Activated CD4-positive, alpha-beta T cell treated with anti-CD3 and anti-CD28 coated beads for 36 hours (primary cell): ENCODE data around the gene ARMC6. TPM values are rescaled to one million over a fixed set of nuclear protein-coding genes. Genes with fewer than 3 reads are reported as not detected.

Experiments
- ATAC-seq: fragments of 200-7000 bp; cut with Tn5 transposase; one replicate; pipeline ENCODE4 v1.10.0; 2021; ENCODE audit warnings: mild to moderate bottlenecking, moderate library complexity
- CTCF ChIA-PET: fragments of 350-600 bp; sonication (Branson Sonifier 250); formaldehyde crosslinking; loops from one replicate; lab custom pipeline; 2021; ENCODE audit warnings: antibody characterized with exemption; lab: Charles Lee
- POLR2A ChIA-PET: fragments of 350-600 bp; sonication (Branson Sonifier 250); formaldehyde crosslinking; loops from one replicate; lab custom pipeline; 2021; ENCODE audit warnings: antibody characterized with exemption, inconsistent platforms; lab: Charles Lee
- DNase-seq: peaks from one replicate; pipeline ENCODE4 v3.0.0-alpha.2; 2020
- H3K27ac Mint-ChIP-seq: one replicate; pipeline ENCODE4 v1.8.0; 2021; ENCODE audit warnings: mixed read lengths
- H3K27me3 Mint-ChIP-seq: one replicate; pipeline ENCODE4 v1.8.0; 2021; ENCODE audit warnings: mixed read lengths
- H3K36me3 Mint-ChIP-seq: one replicate; pipeline ENCODE4 v1.8.0; 2021; ENCODE audit warnings: low read depth, mixed read lengths
- H3K4me1 Mint-ChIP-seq: one replicate; pipeline ENCODE4 v1.8.0; 2021; ENCODE audit warnings: mixed read lengths
- H3K4me3 Mint-ChIP-seq: one replicate; pipeline ENCODE4 v1.8.0; 2021; ENCODE audit warnings: mild to moderate bottlenecking, moderate library complexity, mixed read lengths
- H3K9me3 Mint-ChIP-seq: one replicate; pipeline ENCODE4 v1.8.0; 2021; ENCODE audit warnings: low read depth, mixed read lengths
- intact Hi-C, 2 experiments: fragments of 100-400 bp; cut with DNase I in 1 of 2; cut with micrococcal nuclease in 1 of 2; formaldehyde crosslinking; loops; one replicate each; pipeline versions ENCODE4 v1.14.2 to v1.15.1; 2022 to 2024; cut with DNase I, micrococcal nuclease
- total RNA-seq, 2 experiments: library from RNA; stranded (reverse); gene quantifications; one replicate each; pipeline ENCODE4 v1.2.3, GENCODE V29; 2021

The ARMC6 gene
- total RNA-seq, 2 experiments from 2014 or later, result 33.0 to 40.8 TPM

DNA sequence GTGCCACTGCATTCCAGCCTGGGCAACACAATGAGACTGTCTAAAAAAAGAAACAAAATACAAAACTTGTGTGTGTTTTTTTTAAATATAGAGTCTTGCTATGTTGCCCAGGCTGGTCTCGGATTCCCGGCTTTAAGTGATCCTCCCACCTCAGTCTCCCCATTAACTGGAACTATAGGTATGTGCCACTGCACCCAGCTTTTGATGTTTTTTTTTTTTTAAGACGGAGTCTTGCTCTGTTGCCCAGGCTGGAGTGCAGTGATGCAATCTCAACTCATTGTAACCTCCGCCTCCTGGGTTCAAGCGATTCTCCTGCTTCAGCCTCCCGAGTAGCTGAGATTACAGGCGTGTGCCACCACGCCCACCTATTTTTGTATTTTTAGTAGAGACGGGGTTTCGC lies 37.1 kb upstream of the ARMC6 start:
- H3K27me3 Mint-ChIP-seq, result no peaks in the 10 kb centered on the region

DNA sequence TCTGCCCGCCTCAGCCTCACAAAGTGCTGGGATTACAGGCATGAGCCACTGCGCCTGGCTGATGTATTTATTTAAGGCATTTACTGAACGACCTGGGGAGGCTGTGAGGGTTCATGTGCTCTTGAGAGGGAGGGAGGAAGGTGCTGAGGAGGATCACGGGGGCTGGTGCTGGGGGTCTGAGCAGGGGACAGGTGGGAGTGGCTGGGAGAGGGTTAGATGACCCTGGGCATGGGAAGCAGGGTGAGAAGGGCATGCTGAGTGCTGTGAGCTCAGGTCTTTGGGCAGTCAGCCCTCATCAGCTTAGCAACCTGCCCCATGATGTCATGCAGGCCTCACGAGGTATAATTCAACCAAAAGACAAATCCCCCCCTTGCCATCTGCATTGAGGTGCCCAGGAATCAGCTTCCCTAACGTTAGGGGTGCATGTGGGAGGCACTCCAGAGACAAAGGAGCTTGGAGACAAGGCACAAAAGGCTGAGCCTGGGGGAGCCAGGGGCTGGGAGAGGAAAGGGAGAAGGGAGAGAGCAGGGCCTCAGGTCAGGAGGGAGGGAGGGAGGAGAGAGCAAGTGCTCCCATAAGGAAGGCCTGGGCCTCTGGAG lies 36.5 kb upstream of the ARMC6 start:
- H3K9me3 Mint-ChIP-seq, result no peaks in the 10 kb centered on the region
- DNase-seq, result no peak
- CTCF ChIA-PET, result interaction anchor here (0.6 kb wide), 2 partner anchors 247 to 330 kb away, joined by 3 to 4 read pairs; no protein-coding TSS in a partner anchor
- intact Hi-C loops, result no loop called here
- peaks cover 37% of the 10 kb centered on the region for H3K36me3 Mint-ChIP-seq
- peaks cover 22% of the 10 kb centered on the region for H3K4me1 Mint-ChIP-seq
- no peak overlapping the region for H3K4me3 Mint-ChIP-seq
- no peak for ATAC-seq
- no peak overlapping the region for H3K27ac Mint-ChIP-seq
- no peaks in the 10 kb centered on the region for H3K27me3 Mint-ChIP-seq
- POLR2A ChIA-PET, result no interaction called here

More for the DNA sequence above, 37.1 kb upstream of the ARMC6 start:
- ChIA-PET POLR2A (no interaction called here), CTCF (interaction anchor here (0.6 kb wide), 1 partner anchor 330 kb away, joined by 4 read pairs; no protein-coding TSS in a partner anchor)
- Mint-ChIP-seq H3K27ac (no peak overlapping the region), H3K36me3 (peaks cover 31% of the 10 kb centered on the region), H3K9me3 (no peaks in the 10 kb centered on the region), H3K4me3 (no peak overlapping the region), H3K4me1 (peaks cover 22% of the 10 kb centered on the region)
- no peak for ATAC-seq
- DNase-seq, result no peak
- intact Hi-C loops, result no loop called here

DNA sequence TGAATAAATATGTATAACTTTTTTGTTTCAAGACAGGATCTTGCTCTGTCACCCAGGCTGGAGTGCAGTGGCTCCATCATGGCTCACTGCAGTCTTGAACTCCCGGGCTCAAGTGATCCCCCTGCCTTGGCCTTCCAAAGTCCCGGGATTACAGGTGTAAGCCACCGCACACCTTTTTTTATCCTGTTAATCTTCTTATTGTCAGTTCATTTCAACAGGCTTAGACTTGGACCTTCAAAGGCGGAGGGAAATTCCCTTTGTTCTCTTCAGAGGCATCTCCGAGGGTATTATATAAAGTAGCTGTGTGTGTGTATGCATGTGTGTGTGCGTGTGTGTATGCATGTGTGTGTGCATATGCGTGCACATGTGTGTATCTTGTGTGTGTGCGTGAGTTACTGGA lies 35.1 kb upstream of the ARMC6 start:
- H3K4me3 Mint-ChIP-seq, result no peak overlapping the region
- peaks cover 39% of the 10 kb centered on the region for H3K36me3 Mint-ChIP-seq
- ATAC-seq (no peak), DNase-seq (no peak)
- peak overlapping the region; percentile 26 for H3K27ac Mint-ChIP-seq
- CTCF ChIA-PET, result interaction anchor here (0.6 kb wide), 2 partner anchors 204 to 440 kb away, joined by 3 read pairs; no protein-coding TSS in a partner anchor
- POLR2A ChIA-PET, result no interaction called here
- H3K4me1 Mint-ChIP-seq, result peaks cover 22% of the 10 kb centered on the region
- intact Hi-C loops, result no loop called here
- no peaks in the 10 kb centered on the region for H3K9me3 Mint-ChIP-seq
- H3K27me3 Mint-ChIP-seq, result no peaks in the 10 kb centered on the region

DNA sequence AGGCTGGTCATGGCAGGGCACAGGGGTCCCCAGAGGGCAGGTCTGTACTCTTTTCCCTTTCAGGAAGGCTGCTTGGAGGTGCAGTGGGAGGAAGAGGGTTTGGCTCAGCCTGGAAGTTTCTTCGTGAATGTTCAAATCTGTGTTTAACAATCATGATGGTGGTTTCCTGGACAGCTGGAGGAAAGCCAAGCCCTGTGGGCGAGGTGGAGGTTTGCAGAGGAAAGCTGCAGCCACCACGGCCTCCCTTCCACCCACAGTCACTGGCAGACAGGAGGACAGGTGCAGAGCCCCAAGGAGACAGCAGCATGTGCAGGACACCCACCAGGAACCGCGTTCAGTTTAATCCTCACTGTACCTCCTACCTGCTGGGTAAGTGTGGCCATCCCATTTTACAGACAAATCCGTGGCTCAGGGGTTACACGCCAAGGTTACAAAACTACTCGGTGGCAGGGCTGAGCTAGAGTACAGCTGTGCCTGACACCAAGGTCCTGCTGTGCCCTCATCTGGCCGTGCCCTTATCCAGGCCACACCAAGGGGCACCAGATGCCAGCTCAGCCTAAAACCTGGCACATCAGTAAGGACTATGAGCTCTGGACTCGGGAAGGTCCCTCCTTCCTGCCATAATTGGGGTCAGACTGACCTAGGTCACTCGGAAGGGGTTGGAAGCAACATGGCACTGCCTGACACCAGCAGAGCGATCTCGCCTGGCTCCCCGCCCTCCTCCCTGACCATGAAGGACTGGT lies 34.2 kb upstream of the ARMC6 start:
- H3K4me1 Mint-ChIP-seq, result peaks cover 22% of the 10 kb centered on the region
- CTCF ChIA-PET, result interaction anchor here (0.5 to 0.8 kb wide), 4 partner anchors 54 to 405 kb away, joined by 3 read pairs; no protein-coding TSS in a partner anchor
- H3K27ac Mint-ChIP-seq, result no peak overlapping the region
- peak; percentile 13 for ATAC-seq
- DNase-seq, result no peak
- H3K9me3 Mint-ChIP-seq, result no peaks in the 10 kb centered on the region
- intact Hi-C loops, result no loop called here
- POLR2A ChIA-PET, result no interaction called here
- no peak overlapping the region for H3K4me3 Mint-ChIP-seq
- H3K36me3 Mint-ChIP-seq, result peaks cover 38% of the 10 kb centered on the region
- H3K27me3 Mint-ChIP-seq, result no peaks in the 10 kb centered on the region

DNA sequence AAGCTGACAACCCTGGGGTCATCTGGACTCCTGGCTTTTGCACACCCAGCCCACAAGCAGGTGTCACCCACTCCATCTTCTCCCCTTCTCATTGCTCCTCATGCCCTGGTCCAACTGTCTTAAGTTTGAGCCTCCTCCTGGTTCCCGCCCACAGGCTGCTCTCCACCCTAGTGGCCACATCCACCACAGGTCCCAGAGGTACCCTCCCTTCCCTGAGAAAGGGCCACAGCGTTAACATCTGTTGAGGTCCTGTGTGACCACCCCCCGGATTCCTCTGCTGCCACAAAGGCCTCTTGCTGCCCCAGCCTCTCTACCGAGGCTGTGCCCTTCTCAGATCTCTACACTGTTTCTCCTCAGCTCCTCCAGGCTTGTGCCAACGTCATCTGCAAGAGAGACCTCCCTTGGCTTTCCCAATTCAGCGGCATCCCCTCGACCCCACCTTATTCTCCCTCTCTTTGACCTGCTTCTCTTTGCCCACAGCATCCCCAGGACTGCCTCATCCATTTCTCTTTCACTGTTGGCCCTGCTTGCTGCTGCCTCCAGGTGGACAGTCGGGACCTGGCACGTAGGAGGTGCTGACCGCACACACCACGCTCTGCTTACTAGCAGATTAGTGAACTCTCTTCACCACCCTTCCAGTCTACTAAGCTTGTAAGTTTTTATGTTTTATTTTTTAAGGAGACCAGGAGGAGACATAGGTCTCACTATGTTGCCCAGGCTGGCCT lies 33.3 kb upstream of the ARMC6 start:
- Mint-ChIP-seq H3K4me3 (no peak overlapping the region), H3K27me3 (no peaks in the 10 kb centered on the region), H3K27ac (peak overlapping the region; percentile 8), H3K9me3 (no peaks in the 10 kb centered on the region), H3K4me1 (peaks cover 22% of the 10 kb centered on the region), H3K36me3 (peaks cover 42% of the 10 kb centered on the region)
- intact Hi-C loops, result no loop called here
- POLR2A ChIA-PET, result no interaction called here
- DNase-seq, result no peak
- ATAC-seq, result peak; percentile 27
- CTCF ChIA-PET, result interaction anchor here (0.7 kb wide), 1 partner anchor 366 kb away, joined by 4 read pairs; no protein-coding TSS in a partner anchor

DNA sequence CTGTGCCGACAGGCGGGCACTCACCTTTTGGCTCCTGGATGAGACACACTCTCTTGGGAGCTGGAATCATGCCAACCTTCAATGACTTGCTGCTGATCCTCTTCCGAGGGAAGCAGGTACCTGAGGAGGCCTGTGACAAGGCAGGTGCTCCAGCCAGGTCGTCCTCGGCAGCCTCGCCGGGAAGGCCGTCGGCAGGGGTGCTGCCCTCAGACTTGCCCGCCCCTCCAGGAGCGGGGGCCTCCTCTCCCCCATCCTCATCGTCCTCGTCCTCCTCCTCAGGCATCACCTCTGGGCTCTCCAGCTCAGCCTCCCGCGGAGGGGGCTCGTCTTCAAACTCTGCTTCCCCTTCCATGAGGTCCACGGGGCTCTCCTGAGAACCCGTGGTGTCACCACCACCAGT lies 29.3 kb upstream of the ARMC6 start:
- CTCF ChIA-PET, result no interaction called here
- no peaks in the 10 kb centered on the region for H3K27me3 Mint-ChIP-seq
- ATAC-seq (no peak), DNase-seq (no peak)
- H3K36me3 Mint-ChIP-seq, result peaks cover 48% of the 10 kb centered on the region
- POLR2A ChIA-PET, result no interaction called here
- H3K27ac Mint-ChIP-seq, result no peak overlapping the region
- H3K9me3 Mint-ChIP-seq, result no peaks in the 10 kb centered on the region
- peaks cover 14% of the 10 kb centered on the region for H3K4me1 Mint-ChIP-seq
- no peak overlapping the region for H3K4me3 Mint-ChIP-seq
- intact Hi-C loops, result no loop called here

DNA sequence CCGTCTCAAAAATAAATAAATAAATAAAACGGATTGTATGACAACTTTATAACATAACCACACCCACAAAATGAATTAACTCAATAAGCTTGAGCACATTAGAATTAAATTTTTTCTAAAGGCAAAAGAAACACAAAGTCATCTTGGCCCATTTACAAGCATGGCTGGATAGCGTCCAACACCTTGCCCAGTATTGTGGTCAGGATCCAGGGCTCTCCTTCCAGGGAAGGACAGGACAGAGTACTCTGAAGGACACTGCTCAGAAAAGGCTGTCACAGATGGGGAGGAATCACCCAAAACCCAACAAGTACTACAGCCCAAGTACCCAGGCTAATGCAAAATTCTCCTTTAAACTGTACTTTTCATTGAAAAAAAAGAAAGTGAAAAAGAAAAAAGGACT lies 27.2 kb upstream of the ARMC6 start:
- Mint-ChIP-seq H3K4me1 (no peaks in the 10 kb centered on the region), H3K27ac (no peak overlapping the region), H3K27me3 (no peaks in the 10 kb centered on the region), H3K36me3 (peaks cover 54% of the 10 kb centered on the region), H3K4me3 (no peak overlapping the region), H3K9me3 (no peaks in the 10 kb centered on the region)
- ChIA-PET CTCF (no interaction called here), POLR2A (interaction anchor here (0.6 kb wide), 1 partner anchor 262 kb away, joined by 4 read pairs; no protein-coding TSS in a partner anchor)
- intact Hi-C loops, result no loop called here
- no peak for ATAC-seq
- DNase-seq, result no peak

DNA sequence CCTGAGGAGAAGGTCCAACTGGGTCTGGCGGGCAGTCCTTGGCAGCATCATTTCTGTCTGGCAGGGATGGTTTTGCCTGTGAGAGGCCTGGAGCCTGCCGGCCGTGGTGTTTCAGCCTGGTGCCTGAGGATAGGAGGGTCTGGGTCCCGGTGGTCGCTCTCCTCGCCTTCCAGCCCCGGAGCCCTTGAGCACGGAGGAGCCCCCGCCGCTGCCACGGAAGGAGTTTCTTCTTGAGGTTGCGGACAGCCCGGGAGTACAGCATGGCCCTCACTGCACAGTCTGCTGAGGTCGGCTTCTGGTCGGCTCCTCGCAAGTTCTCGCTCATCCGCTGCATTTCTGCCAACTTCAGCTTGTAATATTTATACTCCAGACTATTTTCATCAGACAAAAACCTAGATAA lies 23.5 kb upstream of the ARMC6 start:
- Mint-ChIP-seq H3K4me3 (no peak overlapping the region), H3K36me3 (peaks cover 39% of the 10 kb centered on the region), H3K9me3 (no peaks in the 10 kb centered on the region), H3K27ac (no peak overlapping the region), H3K4me1 (no peaks in the 10 kb centered on the region), H3K27me3 (no peaks in the 10 kb centered on the region)
- DNase-seq (no peak), ATAC-seq (no peak)
- POLR2A ChIA-PET, result no interaction called here
- CTCF ChIA-PET, result interaction anchor here (1.6 kb wide), 1 partner anchor 11 kb away, joined by 4 read pairs; no protein-coding TSS in a partner anchor
- intact Hi-C loops, result no loop called here

DNA sequence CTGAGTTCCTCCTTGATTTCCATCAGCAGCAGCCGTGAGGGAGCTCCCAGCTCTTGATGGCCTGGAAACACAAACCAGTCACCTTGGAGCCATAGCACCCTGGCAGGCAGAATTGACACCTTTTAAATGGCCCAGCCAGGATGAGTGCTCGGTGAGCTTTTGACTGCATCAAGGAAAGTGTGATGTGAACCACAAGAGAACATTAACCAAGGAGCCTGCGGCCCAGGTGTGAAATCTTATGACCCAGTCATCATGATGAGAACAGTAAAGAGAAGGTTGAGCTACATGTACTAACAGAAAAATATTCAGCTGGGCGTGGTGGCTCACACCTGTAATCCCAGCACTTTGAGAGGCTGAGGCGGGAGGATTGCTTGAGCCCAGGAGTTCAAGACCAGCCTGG lies 22.9 kb upstream of the ARMC6 start:
- H3K27ac Mint-ChIP-seq, result no peak overlapping the region
- ChIA-PET POLR2A (no interaction called here), CTCF (interaction anchor here (1.6 kb wide), 1 partner anchor 10 kb away, joined by 4 read pairs; no protein-coding TSS in a partner anchor)
- H3K36me3 Mint-ChIP-seq, result peaks cover 39% of the 10 kb centered on the region
- ATAC-seq, result no peak
- H3K27me3 Mint-ChIP-seq, result no peaks in the 10 kb centered on the region
- H3K4me1 Mint-ChIP-seq, result no peaks in the 10 kb centered on the region
- no peak overlapping the region for H3K4me3 Mint-ChIP-seq
- H3K9me3 Mint-ChIP-seq, result no peaks in the 10 kb centered on the region
- intact Hi-C loops, result no loop called here
- no peak for DNase-seq

DNA sequence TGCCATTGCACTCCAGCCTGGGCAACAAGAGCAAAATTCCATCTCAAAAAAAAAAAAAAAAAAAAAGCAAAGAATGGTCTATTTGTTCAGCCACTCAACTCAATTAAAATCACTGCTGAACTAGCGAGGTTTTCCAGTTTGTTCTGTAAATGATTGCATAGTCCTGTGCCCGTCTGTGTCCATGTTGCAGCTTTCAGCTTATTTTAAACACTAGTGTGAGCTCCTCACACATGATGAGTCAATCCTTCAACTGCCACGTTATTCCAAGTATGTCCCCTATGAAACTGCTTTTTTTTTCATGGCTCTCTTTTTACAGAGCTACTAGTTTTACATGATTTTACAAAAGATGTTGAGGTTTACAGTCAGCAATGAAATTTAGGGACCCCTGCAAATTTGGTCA lies 12.3 kb upstream of the ARMC6 start:
- peaks cover 18% of the 10 kb centered on the region for H3K4me1 Mint-ChIP-seq
- H3K36me3 Mint-ChIP-seq, result peaks cover 62% of the 10 kb centered on the region
- H3K27ac Mint-ChIP-seq, result no peak overlapping the region
- H3K4me3 Mint-ChIP-seq, result no peak overlapping the region
- ChIA-PET POLR2A (interaction anchor here (0.6 kb wide), 2 partner anchors 95 to 330 kb away, joined by 4 read pairs; no protein-coding TSS in a partner anchor), CTCF (interaction anchor here (0.6 to 1.8 kb wide), 3 partner anchors 10 to 296 kb away, joined by 3 to 4 read pairs (median 4); no protein-coding TSS in a partner anchor)
- DNase-seq (no peak), ATAC-seq (no peak)
- no peaks in the 10 kb centered on the region for H3K27me3 Mint-ChIP-seq
- intact Hi-C loops, result no loop called here
- no peaks in the 10 kb centered on the region for H3K9me3 Mint-ChIP-seq

DNA sequence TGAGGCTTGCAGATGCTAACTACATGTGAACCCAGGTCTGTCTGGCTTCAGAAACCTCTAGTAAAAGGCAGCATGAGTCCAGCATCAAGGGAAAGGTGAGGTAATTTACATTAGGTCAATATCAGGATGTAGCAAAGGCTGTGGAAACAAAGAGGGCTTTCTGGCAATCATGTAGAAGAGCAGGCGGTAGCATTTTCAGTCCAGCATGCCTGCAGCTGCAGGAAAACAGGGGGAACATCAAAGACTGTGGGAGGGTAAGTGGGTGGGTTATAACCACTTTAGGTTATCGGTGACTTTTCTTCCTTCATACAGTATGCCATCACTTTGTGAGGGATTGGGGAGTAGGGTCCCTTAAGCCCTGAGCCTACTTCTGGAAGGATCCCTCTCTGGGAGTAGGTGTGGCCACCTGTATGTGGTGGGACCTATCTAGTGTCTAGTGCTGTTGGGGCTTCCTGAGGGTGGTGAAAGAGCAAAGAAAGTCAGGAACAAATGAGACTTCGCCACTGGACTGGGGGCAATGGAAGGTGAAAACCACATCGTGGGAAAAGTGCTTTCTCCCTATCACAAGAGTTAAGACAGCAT lies 10.9 kb upstream of the ARMC6 start:
- CTCF ChIA-PET, result no interaction called here
- peaks cover 65% of the 10 kb centered on the region for H3K36me3 Mint-ChIP-seq
- POLR2A ChIA-PET, result no interaction called here
- H3K4me1 Mint-ChIP-seq, result peaks cover 18% of the 10 kb centered on the region
- no peaks in the 10 kb centered on the region for H3K27me3 Mint-ChIP-seq
- ATAC-seq, result no peak
- H3K27ac Mint-ChIP-seq, result peak overlapping the region; percentile 38
- H3K4me3 Mint-ChIP-seq, result no peak overlapping the region
- no peak for DNase-seq
- intact Hi-C loops, result no loop called here
- no peaks in the 10 kb centered on the region for H3K9me3 Mint-ChIP-seq
